AG08395 (cell line): Measurements from ENCODE around the gene RAP2C.

ENCODE experiments used
- DNase-seq: peaks from one replicate; pipeline ENCODE4 v3.0.0; 2012; ENCODE audit warnings: mixed read lengths, low spot score

RAP2C gene

GRCh38 chrX:132219343-132219768 lies at the start of gene RAP2C:
Gene RAP2C (minus strand): TSS chrX:132219447. CDS start chrX:132217268, 2,179 bp downstream.
- peak; percentile 72 for DNase-seq

- DNase-seq: no peak
These were observed 48.1 kb upstream of the RAP2C start for GRCh38 chrX:132267392-132267791.

- no peak for DNase-seq
These were observed 47.5 kb upstream of the RAP2C start for GRCh38 chrX:132266583-132267355.

GRCh38 chrX:132263127-132263526 lies 43.9 kb upstream of the RAP2C start:
- DNase-seq: no peak

- DNase-seq: no peak
These were observed 39.3 kb upstream of the RAP2C start for GRCh38 chrX:132258509-132258908.

- DNase-seq: peak; percentile 35
These were observed 37.9 kb upstream of the RAP2C start for GRCh38 chrX:132257116-132257515.

GRCh38 chrX:132236121-132236520 lies 16.9 kb upstream of the RAP2C start:
- no peak for DNase-seq

GRCh38 chrX:132235488-132235887 lies 16.2 kb upstream of the RAP2C start:
- no peak for DNase-seq

GRCh38 chrX:132231587-132231986 lies 12.3 kb upstream of the RAP2C start:
- no peak for DNase-seq

GRCh38 chrX:132227383-132228112 lies 8.3 kb upstream of the RAP2C start:
- DNase-seq: no peak

- no peak for DNase-seq
These were observed 6.9 kb upstream of the RAP2C start for GRCh38 chrX:132226169-132226568.

GRCh38 chrX:132218100-132218812 lies 991 bp downstream of the RAP2C start:
- DNase-seq: peak; percentile 89

GRCh38 chrX:132217203-132218073 lies 1.8 kb downstream of the RAP2C start:
- DNase-seq: peak; percentile 62

- no peak for DNase-seq
These were observed 2.4 kb downstream of the RAP2C start for GRCh38 chrX:132216806-132217202.

- no peak for DNase-seq
These were observed 3.0 kb downstream of the RAP2C start for GRCh38 chrX:132216283-132216682.

- no peak for DNase-seq
These were observed 4.7 kb downstream of the RAP2C start for GRCh38 chrX:132214518-132214917.

- DNase-seq: no peak
These were observed 9.7 kb downstream of the RAP2C start for GRCh38 chrX:132209527-132209926.

- DNase-seq: no peak
These were observed 10.8 kb downstream of the RAP2C start for GRCh38 chrX:132208422-132208821.

GRCh38 chrX:132207996-132208395 lies 11.3 kb downstream of the RAP2C start:
- no peak for DNase-seq

- no peak for DNase-seq
These were observed 13.0 kb downstream of the RAP2C start for GRCh38 chrX:132206259-132206658.

GRCh38 chrX:132204629-132205028 lies 14.6 kb downstream of the RAP2C start:
- no peak for DNase-seq

GRCh38 chrX:132200976-132201375 lies 18.3 kb downstream of the RAP2C start:
- no peak for DNase-seq
